ENCODE measurements around the gene WWC1. TPM values are rescaled to one million over a fixed set of nuclear protein-coding genes. Genes with fewer than 3 reads are reported as not detected.
A peak's percentile ranks its signal among the peaks of the same experiment; 100 is the strongest.
"Not testable (repeated sequence)": the region's sequence is repeated elsewhere in the genome, so short reads cannot be mapped to it uniquely, and the experiment has no call there.

WWC1 gene
- total RNA-seq, 1 donor from 2014 or later, result 1.2 TPM

DNA sequence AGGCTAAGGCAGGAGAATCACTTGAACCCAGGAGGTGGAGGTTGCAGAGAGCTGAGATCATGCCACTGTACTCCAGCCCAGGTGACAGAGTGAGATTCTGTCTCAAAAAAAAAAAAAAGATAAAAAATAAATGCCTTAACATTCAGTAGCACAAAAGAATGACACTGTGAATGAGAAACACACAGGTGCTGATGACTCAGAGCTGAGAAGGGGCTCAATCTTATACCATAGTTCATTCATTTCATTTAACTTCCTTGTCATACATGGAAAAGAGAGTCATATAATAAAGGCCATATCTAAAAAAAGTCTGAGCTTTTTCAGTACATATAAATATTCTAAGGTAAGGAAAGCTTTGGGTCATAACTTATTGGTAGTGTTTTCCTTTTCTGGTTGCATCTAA, 40.6 kb downstream of the WWC1 start:
- DNase-seq (ENCODE audit: low spot score), result no peak

- DNase-seq (ENCODE audit: low spot score), result no peak
Observed at GRCh38 chr5:168334280-168334679, 42.8 kb downstream of the WWC1 start.

- peak; percentile 84 for DNase-seq (ENCODE audit: low spot score)
Observed at GRCh38 chr5:168334695-168335094, 43.2 kb downstream of the WWC1 start.

DNA sequence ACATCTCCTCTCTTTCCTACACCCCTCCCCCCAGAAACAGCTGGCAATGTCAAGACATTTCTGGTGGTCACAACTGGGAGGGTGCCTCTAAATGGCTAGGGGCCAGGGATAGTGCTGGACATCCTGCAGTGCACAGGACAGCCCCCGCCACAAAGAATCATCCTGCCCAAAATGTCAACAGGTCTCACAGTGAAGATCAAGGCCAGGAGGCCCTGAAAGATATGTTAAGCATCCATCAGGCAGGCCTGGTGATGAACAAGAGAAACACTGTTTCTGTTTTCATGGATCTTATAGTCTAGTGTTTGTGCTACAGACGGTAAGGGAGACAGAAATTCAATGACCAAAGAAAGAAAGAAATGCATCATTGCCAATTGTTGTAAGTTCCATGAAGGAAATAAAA, 45.9 kb downstream of the WWC1 start:
- DNase-seq (ENCODE audit: low spot score), result no peak

DNA sequence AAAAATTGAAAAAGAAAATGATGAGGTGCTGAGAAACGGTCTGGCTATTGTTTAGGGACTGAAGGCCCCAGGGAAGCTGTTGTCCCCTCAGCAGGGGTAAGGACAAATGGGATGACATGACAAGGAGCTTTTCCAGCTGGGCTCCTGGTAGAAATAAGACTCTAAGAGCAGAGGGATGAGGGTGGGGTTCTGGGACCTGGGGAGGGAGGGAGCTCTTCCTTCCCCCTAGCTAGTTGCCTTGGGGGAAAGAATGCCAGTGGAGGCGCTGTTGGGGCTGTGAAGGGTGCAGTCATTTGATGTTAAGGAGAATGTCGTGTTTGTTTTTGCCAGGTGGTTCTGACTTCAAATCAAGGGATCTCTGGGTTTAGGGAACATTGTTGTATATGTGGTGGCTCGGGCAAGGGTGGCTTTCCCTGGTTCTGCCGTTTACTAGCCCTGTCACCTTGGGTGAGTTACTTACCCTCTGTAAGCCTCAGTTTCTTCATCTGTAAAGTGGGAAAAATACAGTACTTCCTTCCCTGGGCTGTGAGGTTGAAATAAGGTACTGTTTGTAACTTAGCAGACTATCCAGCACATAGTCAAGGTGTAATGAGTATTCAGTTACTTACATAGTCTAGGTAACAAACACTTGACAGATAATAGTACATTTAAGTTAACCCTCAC, 47.8 kb downstream of the WWC1 start:
- DNase-seq (ENCODE audit: low spot score), result no peak

GRCh38 chr5:168339772-168340140, 48.3 kb downstream of the WWC1 start:
- DNase-seq (ENCODE audit: low spot score), result not testable (repeated sequence)

DNA sequence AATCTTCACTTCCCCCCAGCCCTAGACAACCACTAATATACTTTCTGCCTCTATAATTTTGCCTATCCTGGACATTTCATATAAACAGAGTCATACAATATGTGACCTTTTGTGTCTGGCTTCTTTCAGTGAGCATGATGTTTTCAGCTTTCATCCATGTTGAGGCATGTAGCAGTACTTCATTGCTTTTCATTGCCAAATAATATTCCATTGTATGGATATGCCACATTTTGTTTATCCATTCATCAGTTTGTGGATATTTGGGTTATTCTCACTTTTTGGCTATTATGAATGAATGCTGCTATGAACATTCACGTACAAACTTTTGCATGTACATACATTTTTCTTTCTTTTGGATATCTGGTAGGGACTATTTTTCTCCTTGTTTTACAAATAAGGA, 49.0 kb downstream of the WWC1 start:
- DNase-seq (ENCODE audit: low spot score), result no peak

DNA sequence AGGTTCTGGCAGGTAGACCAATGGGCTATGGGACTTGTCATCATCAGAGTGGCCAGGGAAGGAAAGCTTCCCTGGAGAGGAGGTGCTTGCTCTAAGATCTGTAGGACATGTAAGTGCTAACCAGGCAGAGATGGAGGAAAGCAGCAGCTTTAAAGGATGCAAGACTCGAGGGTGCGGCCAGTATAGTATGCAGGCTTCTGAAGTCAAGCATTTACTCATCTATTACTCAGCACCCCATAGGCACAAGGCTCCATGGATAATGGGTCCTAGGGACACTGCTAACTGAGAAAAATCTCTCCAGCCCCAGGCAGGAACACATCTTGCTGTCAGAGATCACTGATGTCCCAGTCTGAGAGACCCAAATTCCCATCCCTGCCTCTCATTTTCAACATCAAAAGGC, 49.7 kb downstream of the WWC1 start:
- DNase-seq (ENCODE audit: low spot score), result no peak

- DNase-seq (ENCODE audit: low spot score), result no peak
Observed at GRCh38 chr5:168342151-168342825, 50.8 kb downstream of the WWC1 start.

GRCh38 chr5:168342985-168343384, 51.5 kb downstream of the WWC1 start:
- no peak for DNase-seq (ENCODE audit: low spot score)

DNA sequence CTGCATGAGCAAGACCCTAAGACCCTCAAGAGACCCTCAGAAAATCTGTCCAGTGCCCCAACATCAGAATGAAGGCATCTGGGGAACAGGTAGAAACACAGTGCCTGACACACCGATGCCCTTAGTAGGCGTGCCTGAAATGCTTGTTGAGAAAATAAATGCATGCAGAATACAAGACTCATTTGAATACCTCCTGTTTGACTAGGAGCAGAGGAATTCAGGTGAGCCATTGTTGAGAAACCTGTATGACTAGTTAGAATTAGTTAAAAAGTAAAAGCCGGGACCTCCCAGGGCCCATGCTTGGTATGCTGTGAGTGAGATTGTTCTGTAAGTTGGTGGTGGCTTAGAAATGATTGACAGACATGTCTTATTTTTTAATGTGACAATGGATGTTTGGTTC, 55.0 kb downstream of the WWC1 start:
- DNase-seq (ENCODE audit: low spot score), result peak; percentile 59

GRCh38 chr5:168347368-168348083, 56.1 kb downstream of the WWC1 start:
- DNase-seq (ENCODE audit: low spot score), result no peak

- no peak for DNase-seq (ENCODE audit: low spot score)
Observed at GRCh38 chr5:168348084-168348414, 56.6 kb downstream of the WWC1 start.

GRCh38 chr5:168350315-168350714, 58.9 kb downstream of the WWC1 start:
- no peak for DNase-seq (ENCODE audit: low spot score)

GRCh38 chr5:168353216-168353957, 61.9 kb downstream of the WWC1 start:
- DNase-seq (ENCODE audit: low spot score), result no peak

DNA sequence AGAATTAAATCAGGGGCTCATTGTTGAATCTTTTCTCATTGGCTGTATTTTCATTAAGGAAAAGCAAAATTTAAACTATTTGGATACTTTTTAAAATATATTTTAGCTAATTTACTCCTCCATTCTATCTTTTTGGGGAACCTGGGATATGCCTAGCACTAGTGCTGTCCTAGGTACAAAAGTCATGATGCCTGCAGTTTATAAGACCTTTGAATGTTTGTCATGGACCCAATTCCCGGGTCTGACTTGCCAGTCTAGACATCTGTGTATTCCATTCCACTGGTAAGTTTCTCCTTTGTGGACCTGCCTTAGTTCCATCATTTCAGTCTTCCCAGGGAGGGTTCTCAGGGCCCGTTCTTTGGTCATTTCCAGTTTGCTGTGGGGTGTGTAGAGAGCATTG, 63.0 kb downstream of the WWC1 start:
- no peak for DNase-seq (ENCODE audit: low spot score)

DNA sequence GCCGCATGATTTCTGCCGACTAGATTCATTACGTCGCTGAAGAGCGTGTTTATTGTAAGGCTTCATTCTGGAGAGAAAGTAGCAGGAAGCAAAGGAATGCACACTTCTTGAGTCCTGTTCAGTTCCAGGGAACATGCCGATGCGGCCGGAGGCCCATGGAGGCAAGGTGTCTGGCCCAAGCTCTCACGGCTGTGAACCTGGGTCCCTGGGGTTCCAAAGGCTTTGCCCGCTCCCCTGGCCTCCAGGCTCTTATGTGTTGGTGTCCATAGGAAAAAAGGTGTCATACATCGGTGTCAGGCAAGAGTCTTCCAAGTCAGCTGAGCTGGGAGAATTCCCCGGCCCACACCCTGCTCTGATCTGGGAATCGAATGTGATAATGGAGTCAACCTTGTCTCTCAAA, 64.7 kb downstream of the WWC1 start:
- DNase-seq (ENCODE audit: low spot score), result no peak

DNA sequence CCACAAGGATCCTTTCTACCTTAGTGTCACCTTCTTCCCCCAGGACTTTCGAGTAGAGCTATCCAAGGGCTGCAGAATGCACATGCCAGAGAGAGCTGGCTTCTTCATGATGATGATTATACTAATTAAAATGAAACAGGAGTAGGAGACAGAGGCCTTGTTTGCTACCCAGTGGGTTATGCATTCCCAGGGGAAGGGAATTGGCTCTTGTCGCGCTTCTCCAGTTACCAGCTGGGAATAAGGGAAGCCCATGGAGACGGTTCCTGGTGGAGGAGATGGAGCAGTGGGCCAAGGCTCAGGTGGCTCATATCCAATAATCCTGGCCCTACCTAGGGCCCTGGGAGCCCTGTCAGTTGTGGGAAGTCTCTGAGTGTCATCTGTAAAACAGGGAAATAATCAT, 65.1 kb downstream of the WWC1 start:
- no peak for DNase-seq (ENCODE audit: low spot score)

- DNase-seq (ENCODE audit: low spot score), result no peak
Observed at GRCh38 chr5:168357876-168358275, 66.4 kb downstream of the WWC1 start.

- peak; percentile 29 for DNase-seq (ENCODE audit: low spot score)
Observed at GRCh38 chr5:168359820-168360460, 68.5 kb downstream of the WWC1 start.

- no peak for DNase-seq (ENCODE audit: low spot score)
Observed at GRCh38 chr5:168360521-168361285, 69.3 kb downstream of the WWC1 start.

Measured in umbilical cord (tissue), 2 donors.